NCI-H82 treated with DMSO at 0.1 percent for 48 hours (cell line): ENCODE results near the gene PIK3R2.

Source experiments
- DNase-seq: peaks from one replicate; lab custom pipeline; 2025; ENCODE audit not compliant: unreplicated experiment; lab: John Stamatoyannopoulos, UW

Gene PIK3R2

GRCh38 chr19:18171605-18172327 lies 18.8 kb downstream of the PIK3R2 start:
- DNase-seq = no peak

- no peak for DNase-seq
Measured at GRCh38 chr19:18172331-18173053, 19.5 kb downstream of the PIK3R2 start.

DNA sequence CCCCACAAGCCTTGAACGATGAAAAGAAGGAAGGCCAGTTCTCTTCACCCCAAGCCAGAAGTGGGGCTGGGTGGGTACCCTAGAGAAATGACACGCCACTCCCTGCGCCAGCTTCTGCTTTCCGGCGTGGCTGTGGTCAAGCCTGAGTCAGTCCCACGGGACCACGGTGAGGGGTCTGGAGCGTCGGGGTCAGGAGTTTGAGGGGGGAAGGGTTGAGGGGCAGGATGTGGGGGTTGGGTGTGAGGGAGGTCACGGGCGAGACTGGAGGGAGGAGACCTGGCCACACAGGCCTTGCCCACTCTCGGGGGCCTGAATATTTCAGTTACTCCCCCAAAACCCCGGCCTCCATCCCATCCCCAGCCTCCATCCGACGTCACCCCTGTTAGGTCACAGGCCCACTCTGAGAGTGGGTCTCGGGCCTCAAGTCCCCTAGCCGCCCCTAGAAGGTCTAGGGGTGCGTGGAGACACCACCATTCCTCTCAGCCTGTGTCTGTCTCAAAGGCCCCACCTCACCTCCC lies 20.1 kb downstream of the PIK3R2 start:
- no peak for DNase-seq

GRCh38 chr19:18173572-18174288 lies 20.8 kb downstream of the PIK3R2 start, which contains the start of gene IFI30:
Gene IFI30, plus strand, starts transcription at chr19:18173813. Its CDS starts 29 bp downstream, at chr19:18173842.
- peak; percentile 54 for DNase-seq

DNA sequence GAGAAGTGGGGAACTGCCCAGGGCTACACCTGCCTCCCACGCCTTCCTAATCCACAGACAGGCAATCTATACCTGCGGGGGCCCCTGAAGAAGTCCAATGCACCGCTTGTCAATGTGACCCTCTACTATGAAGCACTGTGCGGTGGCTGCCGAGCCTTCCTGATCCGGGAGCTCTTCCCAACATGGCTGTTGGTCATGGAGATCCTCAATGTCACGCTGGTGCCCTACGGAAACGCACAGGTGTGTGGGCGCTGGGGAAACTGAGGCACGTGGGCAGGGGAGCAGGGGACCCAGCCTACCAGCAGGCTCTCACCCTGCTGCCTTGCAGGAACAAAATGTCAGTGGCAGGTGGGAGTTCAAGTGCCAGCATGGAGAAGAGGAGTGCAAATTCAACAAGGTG lies 22.0 kb downstream of the PIK3R2 start:
- DNase-seq = no peak

- DNase-seq = no peak
Measured at GRCh38 chr19:18176367-18177310, 23.7 kb downstream of the PIK3R2 start.

- no peak for DNase-seq
Measured at GRCh38 chr19:18179957-18180356, 27.0 kb downstream of the PIK3R2 start.

GRCh38 chr19:18183529-18183928 lies 30.6 kb downstream of the PIK3R2 start:
- DNase-seq = no peak

GRCh38 chr19:18185538-18185937 lies 32.6 kb downstream of the PIK3R2 start:
- DNase-seq = no peak

DNA sequence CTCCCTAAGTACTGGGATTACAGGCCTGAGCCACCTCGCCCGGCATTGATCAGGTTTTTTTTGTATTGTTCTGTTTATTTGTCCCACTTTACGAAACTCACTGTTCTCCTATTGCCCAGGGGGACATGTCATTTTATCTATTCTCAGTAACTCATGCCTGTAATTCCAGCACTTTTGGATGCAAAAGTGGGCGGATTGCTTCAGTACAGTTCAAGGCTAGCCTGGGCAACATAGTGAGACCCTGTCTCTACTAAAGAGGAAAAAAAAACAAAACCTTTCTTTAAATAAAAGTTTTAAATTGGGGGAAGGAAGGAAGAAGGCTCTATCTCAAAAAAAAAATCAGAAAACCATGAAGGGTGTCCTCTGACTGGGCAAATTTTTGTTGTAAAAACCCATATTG lies 37.3 kb downstream of the PIK3R2 start:
- DNase-seq = no peak

DNA sequence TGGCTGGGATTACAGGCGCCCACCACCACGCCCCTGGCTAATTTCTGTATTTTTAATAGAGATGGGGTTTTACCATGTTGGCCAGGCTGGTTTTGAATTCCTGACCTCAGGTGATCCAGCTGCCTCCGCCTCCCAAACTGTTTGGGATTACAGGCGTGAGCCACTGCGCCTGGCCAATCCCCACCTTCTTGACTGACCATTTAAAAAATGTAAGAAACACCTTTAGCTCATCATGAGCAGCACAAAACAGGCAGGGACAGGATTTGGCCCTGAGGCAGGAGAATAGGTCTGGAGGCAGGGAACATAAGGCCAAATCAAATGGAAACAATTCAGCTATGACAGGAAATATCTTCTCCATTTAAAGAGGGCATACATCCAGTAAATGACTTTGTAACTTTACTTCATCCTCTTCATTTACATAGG lies 38.7 kb downstream of the PIK3R2 start:
- DNase-seq = no peak

DNA sequence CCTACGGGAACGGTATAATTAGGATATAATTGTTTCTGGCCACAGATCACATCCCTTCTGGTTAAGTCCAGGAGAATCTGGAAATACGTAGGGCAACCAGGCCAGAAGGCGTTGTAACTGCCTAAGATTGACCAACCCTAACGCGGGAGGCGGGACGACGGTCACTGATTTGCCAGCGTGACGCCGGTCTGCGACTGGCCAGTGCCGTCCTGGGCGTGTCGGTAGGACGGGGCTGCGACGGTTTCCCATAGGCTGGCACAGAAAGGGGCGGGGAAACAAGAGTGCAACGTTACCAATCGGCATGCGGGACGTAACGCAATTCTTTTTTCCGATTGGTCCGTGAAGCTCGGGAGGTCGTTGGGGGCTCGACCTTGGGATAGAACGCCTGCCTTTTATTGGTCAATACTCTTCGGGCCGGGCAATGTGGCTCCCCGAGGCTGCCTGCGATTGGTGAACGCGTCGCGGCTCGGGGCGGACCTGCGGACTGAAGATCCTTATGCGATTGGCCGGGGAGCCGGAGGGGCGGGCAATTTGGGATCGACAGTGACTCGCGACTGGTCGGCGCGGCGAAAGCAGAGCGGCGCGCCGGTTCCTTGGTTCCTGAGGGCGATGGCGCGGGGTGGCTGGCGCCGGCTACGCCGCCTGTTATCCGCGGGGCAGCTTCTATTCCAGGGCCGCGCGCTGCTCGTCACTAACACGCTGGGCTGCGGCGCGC lies 39.9 kb downstream of the PIK3R2 start, which contains the start of gene MPV17L2:
MPV17L2 (plus strand) TSS at position 546 of the 715 bp plus-strand sequence; CDS start at position 610, 64 bp downstream.
- DNase-seq = peak; percentile 100

DNA sequence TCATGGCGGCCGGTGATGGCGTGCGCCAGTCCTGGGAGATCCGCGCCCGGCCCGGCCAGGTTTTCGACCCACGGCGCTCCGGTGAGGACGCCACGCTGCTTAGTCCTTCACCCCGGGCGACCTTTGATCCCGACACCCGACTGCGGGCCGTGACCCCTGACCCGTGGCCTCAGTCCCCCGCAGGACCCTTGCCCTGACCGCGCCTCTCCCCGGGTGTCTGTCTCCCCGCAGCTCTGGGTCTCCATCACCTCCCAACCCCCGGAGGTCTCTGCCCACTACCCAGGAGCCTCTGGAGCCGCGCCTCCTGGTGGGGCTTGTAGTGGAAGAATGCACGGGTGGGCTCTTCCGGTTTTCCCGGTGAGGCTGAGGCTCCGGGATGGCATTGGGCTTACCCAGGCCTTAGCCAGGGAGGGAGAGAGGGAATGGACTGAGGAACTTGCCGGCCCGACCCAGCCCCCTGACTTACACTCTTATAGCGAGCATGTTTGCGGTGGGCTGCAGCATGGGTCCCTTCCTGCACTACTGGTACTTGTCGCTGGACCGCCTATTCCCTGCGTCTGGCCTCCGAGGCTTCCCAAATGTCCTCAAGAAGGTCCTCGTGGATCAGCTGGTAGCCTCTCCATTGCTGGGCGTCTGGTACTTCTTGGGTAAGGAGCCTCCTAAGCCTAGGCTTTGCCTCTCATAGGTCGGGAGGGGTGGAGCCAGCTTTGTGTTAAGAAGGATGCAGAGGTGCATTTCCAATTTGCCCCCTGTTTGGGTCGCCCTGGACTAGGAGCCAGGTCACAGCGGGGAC lies 40.6 kb downstream of the PIK3R2 start:
- no peak for DNase-seq

DNA sequence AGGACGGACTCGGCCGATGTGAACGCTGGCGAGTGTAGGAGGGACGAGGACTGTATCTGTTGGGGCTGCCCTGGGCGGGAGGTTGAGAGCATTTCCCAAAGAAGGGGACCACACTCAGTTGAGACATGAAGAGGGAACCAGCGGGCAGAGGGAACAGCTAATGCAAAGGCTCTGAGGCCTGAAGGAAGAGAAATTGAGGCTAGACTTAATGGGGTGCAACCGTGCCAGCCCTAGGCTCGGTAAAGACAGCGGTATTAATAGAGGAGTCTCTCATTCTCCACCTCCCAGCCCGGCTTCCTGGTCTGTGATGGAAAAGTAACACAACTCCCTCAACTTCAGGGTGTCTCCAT lies 41.2 kb downstream of the PIK3R2 start:
- no peak for DNase-seq

DNA sequence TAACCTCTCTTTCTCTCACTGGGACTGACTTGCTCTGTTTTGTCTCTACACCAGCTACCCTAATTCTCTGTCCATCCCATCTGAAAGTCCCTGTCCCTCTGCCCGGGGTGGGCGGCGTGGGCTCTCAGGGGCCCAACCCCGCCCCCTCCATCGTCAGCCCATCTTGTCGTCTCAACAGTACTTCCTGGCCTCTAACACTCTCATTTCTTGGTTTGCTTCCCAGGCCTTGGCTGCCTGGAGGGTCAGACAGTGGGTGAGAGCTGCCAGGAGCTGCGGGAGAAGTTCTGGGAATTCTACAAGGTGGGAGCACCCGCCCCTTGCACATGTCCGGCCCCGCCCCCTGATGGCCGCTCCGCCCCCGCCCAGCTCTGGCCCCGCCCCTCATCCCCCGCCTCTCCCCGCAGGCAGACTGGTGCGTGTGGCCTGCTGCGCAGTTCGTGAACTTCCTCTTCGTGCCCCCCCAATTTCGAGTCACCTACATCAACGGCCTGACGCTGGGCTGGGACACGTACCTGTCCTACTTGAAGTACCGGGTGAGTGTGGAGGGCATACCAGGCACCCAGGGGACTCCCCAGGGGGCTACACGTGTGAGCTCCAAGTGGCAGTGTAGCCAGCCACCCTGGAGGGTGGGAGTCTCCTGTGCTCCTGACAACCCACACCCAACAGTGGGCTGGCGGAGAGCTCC lies 41.7 kb downstream of the PIK3R2 start:
- DNase-seq = no peak

- no peak for DNase-seq
Measured at GRCh38 chr19:18196511-18196845, 43.5 kb downstream of the PIK3R2 start.

DNA sequence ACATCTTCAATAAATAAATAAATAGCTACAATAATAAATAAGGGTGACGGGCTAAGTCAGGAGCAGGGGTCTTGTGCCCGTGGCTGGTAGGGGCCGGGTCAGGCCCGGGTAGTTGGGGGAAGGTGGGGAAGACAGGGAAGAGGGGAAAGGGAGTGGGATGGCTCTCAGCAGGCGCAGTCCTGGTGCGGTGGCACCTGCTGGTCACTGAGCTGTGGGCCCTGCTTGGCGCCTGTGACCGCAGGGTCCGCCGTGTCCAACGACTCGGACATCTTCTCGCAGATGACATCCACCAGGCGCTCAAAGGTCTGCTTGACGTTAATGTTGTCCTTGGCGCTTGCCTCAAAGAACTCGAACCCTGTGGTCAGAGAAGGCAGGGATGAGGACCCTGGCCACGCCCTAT lies 44.3 kb downstream of the PIK3R2 start:
- DNase-seq = no peak

DNA sequence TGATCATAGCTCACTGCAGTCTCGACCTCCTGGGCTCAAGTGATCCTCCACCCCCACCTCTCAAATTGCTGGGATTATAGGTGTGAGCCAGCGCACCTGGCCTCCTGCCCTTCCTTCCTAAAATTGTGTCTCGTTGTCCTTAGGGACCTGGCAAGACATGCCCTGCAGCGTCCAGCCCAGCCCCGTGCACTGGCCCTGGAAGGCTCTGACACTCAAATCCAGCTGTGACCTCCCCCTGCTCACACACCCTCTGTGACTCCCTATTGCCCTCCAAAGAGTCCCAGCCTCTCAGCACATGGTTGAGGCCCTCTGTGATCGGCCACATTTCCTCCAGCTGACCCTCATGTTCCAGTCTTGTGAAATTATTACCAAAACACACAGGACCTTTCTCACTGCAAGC lies 45.0 kb downstream of the PIK3R2 start:
- no peak for DNase-seq

GRCh38 chr19:18198374-18198773 lies 45.4 kb downstream of the PIK3R2 start:
- no peak for DNase-seq
